PC-3 (cell line): Measurements from ENCODE around the gene ABHD14A. TPM values are rescaled to one million over a fixed set of nuclear protein-coding genes. Genes with fewer than 3 reads are reported as not detected.

Source experiments
- ATAC-seq: fragments of 200-7000 bp; cut with Tn5 transposase; 2 replicates; pipeline ENCODE4 v1.9.1; 2020; ENCODE audit warnings: mild to moderate bottlenecking, moderate library complexity
- BruUV-seq: library from RNA; stranded (reverse); fragments of 400-500 nt; replicated peaks from 2 replicates; lab custom pipeline; 2021; lab: Mats Ljungman, UMichigan
- CTCF ChIA-PET: fragments of 300-600 bp; sonication (Branson Sonifier 250); formaldehyde crosslinking; loops from one replicate; lab custom pipeline; 2022; ENCODE audit warnings: antibody characterized with exemption; lab: Charles Lee
- POLR2A ChIA-PET: fragments of 300-600 bp; sonication (Branson Sonifier 250); formaldehyde crosslinking; loops from one replicate; lab custom pipeline; 2022; ENCODE audit warnings: antibody characterized with exemption; ENCODE audit not compliant: unreplicated experiment; lab: Charles Lee
- DNase-seq: peaks from one replicate; pipeline ENCODE4 v3.0.0-alpha.2; 2015
- H2AFZ ChIP-seq: fragments of 300-600 bp; sonication (generic); 2 replicates; pipeline ENCODE4 v1.6.0; 2016; ENCODE audit warnings: antibody characterized with exemption, low read length
- H3F3A ChIP-seq: fragments of 300-600 bp; sonication (generic); one replicate; pipeline ENCODE4 v1.6.0; 2017; ENCODE audit warnings: antibody characterized with exemption, low read length, control low read depth, mild to moderate bottlenecking; ENCODE audit not compliant: unreplicated experiment
- H3K27ac ChIP-seq: fragments of 300-600 bp; sonication (generic); 2 replicates; pipeline ENCODE4 v1.5.1; 2016; ENCODE audit warnings: mild to moderate bottlenecking, low read length
- H3K27me3 ChIP-seq: fragments of 300-600 bp; sonication (generic); 2 replicates; pipeline ENCODE4 v1.6.1; 2016; ENCODE audit warnings: low read length, mixed read lengths
- H3K36me3 ChIP-seq: fragments of 300-600 bp; sonication (generic); 2 replicates; pipeline ENCODE4 v1.6.1; 2016; ENCODE audit warnings: low read depth, mixed run types, low read length, mixed read lengths
- H3K4me1 ChIP-seq: fragments of 300-600 bp; sonication (generic); 2 replicates; pipeline ENCODE4 v1.5.1; 2016; ENCODE audit warnings: low read length; ENCODE audit not compliant: insufficient read depth
- H3K4me2 ChIP-seq: fragments of 300-600 bp; sonication (generic); 2 replicates; pipeline ENCODE4 v1.6.0; 2016; ENCODE audit warnings: low read length
- H3K4me3 ChIP-seq: fragments of 300-600 bp; sonication (generic); 2 replicates; pipeline ENCODE4 v1.5.1; 2016; ENCODE audit warnings: mild to moderate bottlenecking, low read length, mixed read lengths
- H3K79me2 ChIP-seq: fragments of 300-600 bp; sonication (generic); 2 replicates; pipeline ENCODE4 v1.6.1; 2017; ENCODE audit warnings: low read length, mixed read lengths
- H3K9ac ChIP-seq: fragments of 300-600 bp; sonication (generic); 2 replicates; pipeline ENCODE4 v1.6.0; 2016; ENCODE audit warnings: mild to moderate bottlenecking, low read length
- H3K9me2 ChIP-seq: fragments of 300-600 bp; sonication (generic); replicated peaks from 2 replicates; pipeline ENCODE4 v1.6.1; 2016; ENCODE audit warnings: mixed run types, low read length, mixed read lengths
- H3K9me3 ChIP-seq: fragments of 300-600 bp; sonication (generic); 2 replicates; pipeline ENCODE4 v1.6.1; 2016; ENCODE audit warnings: low read length, mixed read lengths
- H4K20me1 ChIP-seq: fragments of 300-600 bp; sonication (generic); 2 replicates; pipeline ENCODE4 v1.6.1; 2016; ENCODE audit warnings: low read length, mixed read lengths
- EZH2 ChIP-seq: fragments of 300-600 bp; sonication (generic); IDR thresholded peaks from one replicate; pipeline ENCODE4 v1.6.1; 2017; ENCODE audit warnings: antibody characterized with exemption, mild to moderate bottlenecking, low read length; ENCODE audit not compliant: unreplicated experiment
- EZH2phosphoT487 ChIP-seq: fragments of 300-600 bp; sonication (generic); IDR thresholded peaks from 2 replicates; pipeline ENCODE4 v1.6.1; 2018; ENCODE audit warnings: mild to moderate bottlenecking, antibody characterized with exemption, low read length, borderline replicate concordance
- intact Hi-C: fragments of 100-400 bp; cut with micrococcal nuclease; formaldehyde crosslinking; loops from 2 replicates; pipeline ENCODE4 v1.9.0; 2023
- total RNA-seq: library from RNA; depleted of rRNA; stranded (reverse); fragments of >200 nt; gene quantifications from 2 replicates; pipeline ENCODE4 v1.2.3, GENCODE V29; 2014
- TF ChIP-seq, protein P1 (sequence below): fragments of 300-600 bp; sonication (generic); conservative IDR thresholded peaks from 2 replicates; pipeline ENCODE4 v1.5.1; 2017; ENCODE audit warnings: antibody characterized with exemption, low read depth, mild to moderate bottlenecking, low read length

The ABHD14A gene
- total RNA-seq, 1 experiment from 2014 or later: 23.4 TPM

GRCh38 chr3:51955893-51956770 lies 18.7 kb upstream of the ABHD14A start:
- ATAC-seq: no peak
- Histone ChIP-seq H3K9ac (no peak overlapping the region), H3K36me3 (no peaks in the 10 kb centered on the region), H3K4me3 (no peak overlapping the region), H3K79me2 (no peaks in the 10 kb centered on the region), H3K27ac (no peak overlapping the region), H3K9me3 (no peaks in the 10 kb centered on the region), H3K4me2 (no peak overlapping the region), H3F3A (no peaks in the 10 kb centered on the region), H3K4me1 (0 out of 2 replicates have a peak, but pooled peaks cover 6% of the 10 kb centered on the region), H2AFZ (no peak overlapping the region), H3K27me3 (no peaks in the 10 kb centered on the region), H4K20me1 (no peaks in the 10 kb centered on the region), H3K9me2 (no peaks in the 10 kb centered on the region)
- no TSS peak for BruUV-seq
- CTCF ChIA-PET: no interaction called here
- DNase-seq: no peak
- TF ChIP-seq, protein P1, sequence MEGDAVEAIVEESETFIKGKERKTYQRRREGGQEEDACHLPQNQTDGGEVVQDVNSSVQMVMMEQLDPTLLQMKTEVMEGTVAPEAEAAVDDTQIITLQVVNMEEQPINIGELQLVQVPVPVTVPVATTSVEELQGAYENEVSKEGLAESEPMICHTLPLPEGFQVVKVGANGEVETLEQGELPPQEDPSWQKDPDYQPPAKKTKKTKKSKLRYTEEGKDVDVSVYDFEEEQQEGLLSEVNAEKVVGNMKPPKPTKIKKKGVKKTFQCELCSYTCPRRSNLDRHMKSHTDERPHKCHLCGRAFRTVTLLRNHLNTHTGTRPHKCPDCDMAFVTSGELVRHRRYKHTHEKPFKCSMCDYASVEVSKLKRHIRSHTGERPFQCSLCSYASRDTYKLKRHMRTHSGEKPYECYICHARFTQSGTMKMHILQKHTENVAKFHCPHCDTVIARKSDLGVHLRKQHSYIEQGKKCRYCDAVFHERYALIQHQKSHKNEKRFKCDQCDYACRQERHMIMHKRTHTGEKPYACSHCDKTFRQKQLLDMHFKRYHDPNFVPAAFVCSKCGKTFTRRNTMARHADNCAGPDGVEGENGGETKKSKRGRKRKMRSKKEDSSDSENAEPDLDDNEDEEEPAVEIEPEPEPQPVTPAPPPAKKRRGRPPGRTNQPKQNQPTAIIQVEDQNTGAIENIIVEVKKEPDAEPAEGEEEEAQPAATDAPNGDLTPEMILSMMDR: no peak; the same call in 1 of the 2 replicates
- TF ChIP-seq EZH2 (no peak), EZH2phosphoT487 (no peak)
- POLR2A ChIA-PET: no interaction called here
- intact Hi-C loops: no loop called here

GRCh38 chr3:51957520-51958205 lies 17.2 kb upstream of the ABHD14A start:
- H3K9me2 ChIP-seq: no peaks in the 10 kb centered on the region
- H3K4me1 ChIP-seq: 0 out of 2 replicates have a peak, but pooled peaks cover 6% of the 10 kb centered on the region
- no peak for DNase-seq
- TF ChIP-seq EZH2: no peak
- TF ChIP-seq, protein P1: no peak
- no peak for TF ChIP-seq EZH2phosphoT487
- ChIA-PET CTCF (no interaction called here), POLR2A (no interaction called here)
- H3K4me2 ChIP-seq: no peak overlapping the region
- no peak for ATAC-seq
- no TSS peak for BruUV-seq
- intact Hi-C loops: no loop called here
- H2AFZ ChIP-seq: no peak overlapping the region
- no peaks in the 10 kb centered on the region for H3K79me2 ChIP-seq
- no peaks in the 10 kb centered on the region for H3K27me3 ChIP-seq
- no peaks in the 10 kb centered on the region for H3K36me3 ChIP-seq
- H3K9ac ChIP-seq: no peak overlapping the region
- no peak overlapping the region for H3K4me3 ChIP-seq
- H4K20me1 ChIP-seq: no peaks in the 10 kb centered on the region
- no peaks in the 10 kb centered on the region for H3F3A ChIP-seq
- no peak overlapping the region for H3K27ac ChIP-seq
- H3K9me3 ChIP-seq: no peaks in the 10 kb centered on the region
